ENCODE measurements around the gene SLC12A7.
"Not testable (repeated sequence)": the region's sequence is repeated elsewhere in the genome, so short reads cannot be mapped to it uniquely, and the experiment has no call there.

SLC12A7 gene

GRCh38 chr5:1140818-1141189 is 28.9 kb upstream of the SLC12A7 start:
- no peak for DNase-seq (ENCODE audit: low read depth)

- peak; percentile 67 for DNase-seq (ENCODE audit: low read depth)
Observed at GRCh38 chr5:1140171-1140817, 28.4 kb upstream of the SLC12A7 start.

- no peak for DNase-seq (ENCODE audit: low read depth)
Observed at GRCh38 chr5:1139331-1140170, 27.7 kb upstream of the SLC12A7 start.

- DNase-seq (ENCODE audit: low read depth), result no peak
Observed at GRCh38 chr5:1138445-1139245, 26.8 kb upstream of the SLC12A7 start.

GRCh38 chr5:1137567-1138444 is 25.9 kb upstream of the SLC12A7 start:
- DNase-seq (ENCODE audit: low read depth), result no peak

- DNase-seq (ENCODE audit: low read depth), result no peak
Observed at GRCh38 chr5:1136814-1137213, 25.0 kb upstream of the SLC12A7 start.

GRCh38 chr5:1135696-1136525 is 24.0 kb upstream of the SLC12A7 start:
- DNase-seq (ENCODE audit: low read depth), result no peak

GRCh38 chr5:1134478-1134877 is 22.6 kb upstream of the SLC12A7 start:
- DNase-seq (ENCODE audit: low read depth), result no peak

GRCh38 chr5:1133510-1134201 is 21.8 kb upstream of the SLC12A7 start:
- no peak for DNase-seq (ENCODE audit: low read depth)

- DNase-seq (ENCODE audit: low read depth), result no peak
Observed at GRCh38 chr5:1133108-1133507, 21.2 kb upstream of the SLC12A7 start.

- no peak for DNase-seq (ENCODE audit: low read depth)
Observed at GRCh38 chr5:1132570-1132969, 20.7 kb upstream of the SLC12A7 start.

- no peak for DNase-seq (ENCODE audit: low read depth)
Observed at GRCh38 chr5:1131726-1132125, 19.9 kb upstream of the SLC12A7 start.

- DNase-seq (ENCODE audit: low read depth), result no peak
Observed at GRCh38 chr5:1131191-1131621, 19.3 kb upstream of the SLC12A7 start.

- DNase-seq (ENCODE audit: low read depth), result no peak
Observed at GRCh38 chr5:1130218-1130946, 18.5 kb upstream of the SLC12A7 start.

GRCh38 chr5:1129711-1130055 is 17.8 kb upstream of the SLC12A7 start:
- no peak for DNase-seq (ENCODE audit: low read depth)

- DNase-seq (ENCODE audit: low read depth), result no peak
Observed at GRCh38 chr5:1128977-1129710, 17.3 kb upstream of the SLC12A7 start.

GRCh38 chr5:1127959-1128785 is 16.3 kb upstream of the SLC12A7 start:
- no peak for DNase-seq (ENCODE audit: low read depth)

GRCh38 chr5:1125695-1126094 is 13.8 kb upstream of the SLC12A7 start:
- DNase-seq (ENCODE audit: low read depth), result not testable (repeated sequence)

Measured in T follicular helper cell (primary cell).